Sigmoid colon (tissue), 7 donors: ENCODE results near the gene MAL. TPM values are rescaled to one million over a fixed set of nuclear protein-coding genes. Genes with fewer than 3 reads are reported as not detected.

Experiments used
- DNase-seq: peaks from one replicate; pipeline ENCODE4 v3.0.0-alpha.2; 2019
- H3K27ac ChIP-seq, 4 donors: fragments of 200-600 bp; sonication (generic); one replicate each; pipeline ENCODE4 v1.5.1; 2016 to 2019; ENCODE audit warnings: mild to moderate bottlenecking in 1 of 4
- H3K27me3 ChIP-seq, 3 donors: fragments of 200-600 bp; sonication (generic); one replicate each; pipeline ENCODE4 v1.5.1; 2019; ENCODE audit warnings: mild to moderate bottlenecking in 1 of 3
- H3K36me3 ChIP-seq, 4 donors: fragments of 200-600 bp; sonication (generic); one replicate each; pipeline ENCODE4 v1.5.1; 2016 to 2019
- H3K4me1 ChIP-seq, 4 donors: fragments of 200-600 bp; sonication (generic); one replicate each; pipeline ENCODE4 v1.5.1; 2017 to 2019
- H3K4me3 ChIP-seq, 4 donors: fragments of 200-600 bp; sonication (generic); one replicate each; pipeline ENCODE4 v1.5.1; 2017 to 2019; ENCODE audit warnings: mild to moderate bottlenecking in 2 of 4, moderate library complexity in 1 of 4
- H3K9me3 ChIP-seq, 4 donors: fragments of 200-600 bp in 3 of 4; sonication (generic) in 3 of 4; one replicate each; pipeline versions ENCODE4 v1.5.1 to v1.6.1; 2013 to 2019
- EP300 ChIP-seq, 4 donors: sonication (generic); formaldehyde crosslinking; IDR thresholded peaks; one replicate each; pipeline ENCODE4 v1.6.1; 2017; ENCODE audit warnings: antibody characterized with exemption in 4 of 4
- POLR2A ChIP-seq, 2 donors: fragments of 450-650 bp; IDR thresholded peaks; one replicate each; pipeline ENCODE4 v1.6.1; 2016; ENCODE audit warnings: antibody characterized with exemption in 2 of 2, mild to moderate bottlenecking in 2 of 2, moderate library complexity in 2 of 2
- POLR2AphosphoS5 ChIP-seq, 4 donors: sonication (generic); formaldehyde crosslinking; IDR thresholded peaks; one replicate each; pipeline ENCODE4 v1.6.1; 2017; ENCODE audit warnings: antibody characterized with exemption in 4 of 4
- WGBS, 2 donors: extraction: QIAGEN DNeasy Blood & Tissue Kit; methylation state at CpG; one replicate each; pipeline ENCODE4 v1.1.7; 2013; 5-methylcytosine and 5-hydroxymethylcytosine counted together
- intact Hi-C: fragments of 100-400 bp; cut with DNase I; formaldehyde crosslinking; loops from one replicate; pipeline ENCODE4 v1.15.1; 2023
- polyA plus RNA-seq, 3 donors: library from polyadenylated mRNA; stranded (reverse); fragments of 200-250 nt; gene quantifications; one replicate each; pipeline ENCODE4 v1.2.3, GENCODE V29; 2013
- total RNA-seq, 4 donors: library from RNA; depleted of rRNA; stranded (reverse); fragments of >200 nt; gene quantifications; one replicate each; pipeline ENCODE4 v1.1.0, GENCODE V29; 2016
- TF ChIP-seq, protein P1 (sequence below), 4 experiments: fragments of 450-650 bp in 3 of 4; fragments of 200-600 bp in 1 of 4; IDR thresholded peaks; one replicate each; pipeline ENCODE4 v1.5.1; 2016 to 2019; ENCODE audit warnings: antibody characterized with exemption in 4 of 4, mild to moderate bottlenecking in 3 of 4, moderate library complexity in 2 of 4
- donor health status: healthy with polysubstance abuse.
- donor health status: Bipolar disorder and iron deficiency.
- donor health status: healthy.

The MAL gene
- total and polyA plus RNA-seq, 7 donors = 0.69 to 28.9 (median 8.4) TPM

GRCh38 chr2:95075440-95076132 lies 50.1 kb downstream of the MAL start:
- WGBS, 2 donors = 78% methylated on average over 8 of the region's 8 CpGs
- DNase-seq = no peak
- no peak for TF ChIP-seq POLR2A (IDR thresholded peaks at IDR 0.05)
- intact Hi-C loops = loop anchor here (5.0 kb wide), 1 partner anchor 53 kb away; no protein-coding TSS in a partner anchor
- Histone ChIP-seq H3K4me3 (no peak overlapping the region), H3K27me3 (peaks cover 0 to 62% (median 32%) of the 10 kb centered on the region in 3 donors), H3K4me1 (peaks cover 0 to 10% (median 9%) of the 10 kb centered on the region in 4 donors), H3K9me3 (no peaks in the 10 kb centered on the region), H3K36me3 (no peaks in the 10 kb centered on the region), H3K27ac (no peak overlapping the region)

DNA sequence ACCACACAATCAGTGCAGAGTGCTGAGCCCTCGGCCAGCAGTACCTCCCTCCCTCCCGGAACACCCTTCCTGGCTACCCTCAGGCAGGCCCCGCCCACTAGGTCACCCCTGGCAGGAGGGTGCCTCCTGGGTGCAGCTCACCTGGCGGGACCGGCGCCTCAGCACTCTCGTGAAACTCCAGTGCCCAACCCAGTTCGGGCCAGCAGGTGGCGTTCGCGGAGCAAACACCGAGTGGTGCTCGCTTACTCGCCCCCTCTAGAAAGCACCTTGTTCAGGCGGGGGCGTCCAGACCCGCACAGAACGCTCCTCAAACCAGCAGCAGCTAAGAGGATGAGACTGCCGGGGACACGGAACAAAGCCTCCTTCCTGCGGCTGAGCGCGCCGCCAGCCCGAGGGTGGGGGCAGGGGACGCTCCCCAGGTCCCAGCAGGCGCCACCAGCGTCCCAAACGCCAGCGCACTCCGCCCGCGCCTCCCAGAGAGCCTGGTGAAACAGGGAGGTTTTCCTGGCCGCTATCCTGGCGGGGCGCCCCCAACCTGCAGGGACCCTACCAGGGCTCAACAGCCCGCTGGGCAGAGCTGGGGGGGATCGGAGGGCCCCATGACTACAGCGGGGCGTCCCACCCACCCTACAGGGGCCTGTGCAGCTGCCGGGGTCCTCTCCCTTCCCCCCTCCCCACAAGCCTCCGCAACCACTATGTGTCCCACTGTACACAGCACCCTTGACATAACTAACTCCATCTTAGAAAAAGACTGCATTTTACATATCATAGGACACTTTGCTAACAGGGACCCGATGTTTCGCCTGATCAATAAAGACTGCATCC lies 51.4 kb downstream of the MAL start:
- Histone ChIP-seq H3K9me3 (no peaks in the 10 kb centered on the region), H3K36me3 (no peaks in the 10 kb centered on the region), H3K27ac (no peak overlapping the region), H3K4me3 (peak overlapping the region; percentile 14 to 46 (median 38)), H3K27me3 (peaks cover 0 to 62% (median 32%) of the 10 kb centered on the region in 3 donors), H3K4me1 (peaks cover 2 to 10% (median 9%) of the 10 kb centered on the region in 4 donors)
- TF ChIP-seq POLR2A (IDR thresholded peaks at IDR 0.05) (no peak), EP300 (IDR thresholded peaks at IDR 0.05) (no peak), POLR2AphosphoS5 (IDR thresholded peaks at IDR 0.05) (no peak)
- TF ChIP-seq, protein P1, sequence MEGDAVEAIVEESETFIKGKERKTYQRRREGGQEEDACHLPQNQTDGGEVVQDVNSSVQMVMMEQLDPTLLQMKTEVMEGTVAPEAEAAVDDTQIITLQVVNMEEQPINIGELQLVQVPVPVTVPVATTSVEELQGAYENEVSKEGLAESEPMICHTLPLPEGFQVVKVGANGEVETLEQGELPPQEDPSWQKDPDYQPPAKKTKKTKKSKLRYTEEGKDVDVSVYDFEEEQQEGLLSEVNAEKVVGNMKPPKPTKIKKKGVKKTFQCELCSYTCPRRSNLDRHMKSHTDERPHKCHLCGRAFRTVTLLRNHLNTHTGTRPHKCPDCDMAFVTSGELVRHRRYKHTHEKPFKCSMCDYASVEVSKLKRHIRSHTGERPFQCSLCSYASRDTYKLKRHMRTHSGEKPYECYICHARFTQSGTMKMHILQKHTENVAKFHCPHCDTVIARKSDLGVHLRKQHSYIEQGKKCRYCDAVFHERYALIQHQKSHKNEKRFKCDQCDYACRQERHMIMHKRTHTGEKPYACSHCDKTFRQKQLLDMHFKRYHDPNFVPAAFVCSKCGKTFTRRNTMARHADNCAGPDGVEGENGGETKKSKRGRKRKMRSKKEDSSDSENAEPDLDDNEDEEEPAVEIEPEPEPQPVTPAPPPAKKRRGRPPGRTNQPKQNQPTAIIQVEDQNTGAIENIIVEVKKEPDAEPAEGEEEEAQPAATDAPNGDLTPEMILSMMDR (IDR thresholded peaks at IDR 0.05) = peak; percentile 26 to 77 (median 60)
- intact Hi-C loops = loop anchor here (5.0 kb wide), 1 partner anchor 55 kb away; no protein-coding TSS in a partner anchor
- peak; percentile 73 for DNase-seq
- 4 to 9% methylated on average over 44 of the region's 44 CpGs for WGBS, 2 donors

DNA sequence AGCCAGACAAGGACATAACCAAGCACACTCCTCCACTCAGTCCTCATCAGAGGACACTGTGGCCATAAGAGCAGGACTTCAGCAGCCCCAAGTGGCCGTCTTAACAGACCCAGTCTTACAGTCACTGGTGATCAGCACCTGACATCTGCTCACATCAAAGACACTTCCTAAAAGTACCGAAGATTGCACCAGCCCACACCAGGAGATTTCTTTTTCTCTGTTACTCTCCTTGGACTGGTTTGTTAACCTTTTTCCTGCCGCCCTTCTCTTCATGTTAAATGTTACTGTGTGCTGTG lies 52.0 kb downstream of the MAL start:
- no peak overlapping the region for H3K27ac ChIP-seq

GRCh38 chr2:95077861-95078603 lies 52.5 kb downstream of the MAL start:
- no peaks in the 10 kb centered on the region for H3K9me3 ChIP-seq
- peaks cover 2 to 10% (median 9%) of the 10 kb centered on the region in 4 donors for H3K4me1 ChIP-seq
- H3K4me3 ChIP-seq = no peak overlapping the region
- no peak for DNase-seq
- WGBS, 2 donors = 81 to 85% methylated on average over 10 of the region's 10 CpGs
- intact Hi-C loops = loop anchor here (5.0 kb wide), 1 partner anchor 56 kb away; no protein-coding TSS in a partner anchor
- H3K27me3 ChIP-seq = peaks cover 0 to 53% (median 32%) of the 10 kb centered on the region in 3 donors
- no peak for TF ChIP-seq EP300 (IDR thresholded peaks at IDR 0.05)
- TF ChIP-seq, protein P1 (IDR thresholded peaks at IDR 0.05) = no peak
- no peak overlapping the region for H3K27ac ChIP-seq
- no peaks in the 10 kb centered on the region for H3K36me3 ChIP-seq

More for the DNA sequence above, 52.0 kb downstream of the MAL start:
- H3K36me3 ChIP-seq = no peaks in the 10 kb centered on the region
- H3K4me3 ChIP-seq = no peak overlapping the region
- peaks cover 2 to 10% (median 9%) of the 10 kb centered on the region in 4 donors for H3K4me1 ChIP-seq
- intact Hi-C loops = loop anchor here (5.0 kb wide), 1 partner anchor 55 kb away; no protein-coding TSS in a partner anchor
- no peaks in the 10 kb centered on the region for H3K9me3 ChIP-seq
- H3K27me3 ChIP-seq = peaks cover 0 to 58% (median 32%) of the 10 kb centered on the region in 3 donors
- 32 to 33% methylated on average over 3 of the region's 3 CpGs for WGBS, 2 donors
- no peak for DNase-seq
- TF ChIP-seq POLR2A (IDR thresholded peaks at IDR 0.05) = no peak
- TF ChIP-seq EP300 (IDR thresholded peaks at IDR 0.05) = no peak
- TF ChIP-seq, protein P1 (IDR thresholded peaks at IDR 0.05) = no peak
- no peak for TF ChIP-seq POLR2AphosphoS5 (IDR thresholded peaks at IDR 0.05)
